Mucosa of descending colon (tissue), 3 donors: ENCODE results near the gene TRIP13. TPM values are rescaled to one million over a fixed set of nuclear protein-coding genes. Genes with fewer than 3 reads are reported as not detected.

Source experiments
- ATAC-seq: fragments of 200-7000 bp; cut with Tn5 transposase; one replicate; pipeline ENCODE4 v1.9.1; 2020; ENCODE audit warnings: mild to moderate bottlenecking, moderate library complexity
- DNase-seq, 3 donors: peaks; one replicate each; pipeline ENCODE4 v3.0.0-alpha.2; 2020
- H3K36me3 ChIP-seq: fragments of 200-600 bp; one replicate; pipeline ENCODE4 v1.8.0; 2021; ENCODE audit warnings: low read depth, mild to moderate bottlenecking
- H3K4me1 ChIP-seq: fragments of 200-600 bp; one replicate; pipeline ENCODE4 v1.8.0; 2021; ENCODE audit warnings: low read depth, mild to moderate bottlenecking
- H3K4me3 ChIP-seq: fragments of 200-600 bp; one replicate; pipeline ENCODE4 v1.8.0; 2021; ENCODE audit warnings: mild to moderate bottlenecking
- H3K9me3 ChIP-seq: fragments of 200-600 bp; one replicate; pipeline ENCODE4 v1.8.0; 2021; ENCODE audit warnings: mild to moderate bottlenecking
- intact Hi-C, 2 donors: fragments of 100-400 bp; cut with DNase I in 1 of 2; cut with micrococcal nuclease in 1 of 2; formaldehyde crosslinking; loops; one replicate each; pipeline versions ENCODE4 v1.11.0 to v1.11.1; 2022; cut with DNase I, micrococcal nuclease
- total RNA-seq, 3 donors: library from RNA; stranded (reverse); fragmentation: NEBNext Ultra II Directional in 2 of 3; extraction: Animal tissue kit (Norgen Biotek cat#: 25700) in 2 of 3; gene quantifications; one replicate each; pipeline versions ENCODE4 v1.2.1 to v1.2.4, GENCODE V29; 2021 to 2023
- TF ChIP-seq, protein P1 (sequence below): fragments of 200-600 bp; IDR thresholded peaks from one replicate; pipeline ENCODE4 v1.8.0; 2022; ENCODE audit warnings: antibody characterized with exemption, mild to moderate bottlenecking
- donor health status: DM: no; HTN: no; CAD: no; lungs with moderate emphysema.
- donor health status: DM: no; HTN: no; CAD: no.
- donor health status: DM: no; HTN: yes; CAD: no.

Gene TRIP13
- total RNA-seq, 3 donors from 2014 or later = 1.4 to 7.1 (median 2.1) TPM

DNA sequence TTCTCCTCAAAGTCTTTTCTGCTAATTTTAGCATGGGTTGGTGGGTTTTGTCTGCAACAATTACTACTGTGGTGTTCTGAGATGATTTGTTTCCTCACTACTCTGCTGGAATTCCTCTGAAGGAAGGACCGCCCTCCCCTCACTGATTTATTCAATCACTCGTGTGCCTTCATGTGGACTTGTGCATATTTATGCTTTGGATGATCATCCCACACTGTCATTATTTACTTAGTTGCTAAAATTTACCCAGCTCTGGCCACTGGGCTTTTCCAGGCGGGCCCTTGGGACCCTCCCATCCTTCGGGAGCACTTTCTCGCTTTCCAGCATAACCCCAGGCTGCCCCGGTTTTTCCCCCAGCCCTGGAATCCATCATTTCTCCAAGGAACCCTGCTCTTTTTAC is 74.3 kb downstream of the TRIP13 start:
- ATAC-seq (no peak), DNase-seq (no peak)
- H3K9me3 ChIP-seq = no peaks in the 10 kb centered on the region
- intact Hi-C loops = no loop called here
- no peaks in the 10 kb centered on the region for H3K36me3 ChIP-seq
- H3K4me1 ChIP-seq = no peaks in the 10 kb centered on the region
- TF ChIP-seq, protein P1, sequence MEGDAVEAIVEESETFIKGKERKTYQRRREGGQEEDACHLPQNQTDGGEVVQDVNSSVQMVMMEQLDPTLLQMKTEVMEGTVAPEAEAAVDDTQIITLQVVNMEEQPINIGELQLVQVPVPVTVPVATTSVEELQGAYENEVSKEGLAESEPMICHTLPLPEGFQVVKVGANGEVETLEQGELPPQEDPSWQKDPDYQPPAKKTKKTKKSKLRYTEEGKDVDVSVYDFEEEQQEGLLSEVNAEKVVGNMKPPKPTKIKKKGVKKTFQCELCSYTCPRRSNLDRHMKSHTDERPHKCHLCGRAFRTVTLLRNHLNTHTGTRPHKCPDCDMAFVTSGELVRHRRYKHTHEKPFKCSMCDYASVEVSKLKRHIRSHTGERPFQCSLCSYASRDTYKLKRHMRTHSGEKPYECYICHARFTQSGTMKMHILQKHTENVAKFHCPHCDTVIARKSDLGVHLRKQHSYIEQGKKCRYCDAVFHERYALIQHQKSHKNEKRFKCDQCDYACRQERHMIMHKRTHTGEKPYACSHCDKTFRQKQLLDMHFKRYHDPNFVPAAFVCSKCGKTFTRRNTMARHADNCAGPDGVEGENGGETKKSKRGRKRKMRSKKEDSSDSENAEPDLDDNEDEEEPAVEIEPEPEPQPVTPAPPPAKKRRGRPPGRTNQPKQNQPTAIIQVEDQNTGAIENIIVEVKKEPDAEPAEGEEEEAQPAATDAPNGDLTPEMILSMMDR = no peak
- H3K4me3 ChIP-seq = no peak overlapping the region

Other genes with a start within 250 kb of the TRIP13 start
- gene TPPP, start 199.5 kb upstream of the TRIP13 start, total RNA-seq = 10 to 100 TPM in 1 of 3 donors, 1 to 10 TPM in 2; 2.2 to 18.1 (median 2.2) TPM
- 1 to 10 TPM in 2 of 3 donors, under 1 TPM in 1; 0.41 to 6.4 (median 4.6) TPM for gene ZDHHC11B, start 108.2 kb upstream of the TRIP13 start, total RNA-seq
- gene ZDHHC11, start 41.9 kb upstream of the TRIP13 start, total RNA-seq = 10 to 100 TPM in 1 of 3 donors, 1 to 10 TPM in 2; 4.6 to 11.1 (median 7.0) TPM
- gene BRD9, start 83 bp upstream of the TRIP13 start, total RNA-seq = 10 to 100 TPM; 30.8 to 46.5 (median 36.7) TPM
- gene NKD2, start 115.9 kb downstream of the TRIP13 start, total RNA-seq = 1 to 10 TPM in 2 of 3 donors, under 1 TPM in 1; 0.93 to 3.7 (median 2.1) TPM
- 10 to 100 TPM; 80.5 to 97.4 (median 94.1) TPM for gene SLC12A7, start 219.2 kb downstream of the TRIP13 start, total RNA-seq